ENCODE measurements around the gene SULF2. TPM values are rescaled to one million over a fixed set of nuclear protein-coding genes. Genes with fewer than 3 reads are reported as not detected.

Gene SULF2
- total RNA-seq, 1 experiment from 2014 or later: 495 TPM

DNA sequence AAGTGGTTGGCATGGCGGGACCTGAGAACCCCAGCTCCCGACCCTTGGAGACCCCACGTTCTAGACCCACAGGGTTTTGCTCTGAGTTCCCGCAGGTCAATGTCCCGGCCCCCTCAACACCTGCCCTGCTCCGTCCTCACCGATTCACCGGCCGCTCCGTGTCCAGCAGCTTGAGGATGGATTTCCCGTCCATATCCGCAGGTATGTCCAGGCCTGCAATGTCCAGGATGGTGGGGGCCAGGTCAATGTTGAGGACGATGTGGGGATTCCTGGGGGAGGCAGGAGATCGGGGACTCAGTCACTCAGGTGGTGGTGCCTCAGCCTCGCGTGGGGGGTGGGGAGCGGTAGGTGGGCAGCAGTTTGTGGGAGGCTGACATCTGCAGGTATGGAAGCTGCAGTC lies 106.7 kb downstream of the SULF2 start:
- DNase-seq: no peak
- no peaks in the 10 kb centered on the region for H3K9me3 ChIP-seq (ENCODE audit: insufficient read depth, low read depth)
- TF ChIP-seq, protein P1, sequence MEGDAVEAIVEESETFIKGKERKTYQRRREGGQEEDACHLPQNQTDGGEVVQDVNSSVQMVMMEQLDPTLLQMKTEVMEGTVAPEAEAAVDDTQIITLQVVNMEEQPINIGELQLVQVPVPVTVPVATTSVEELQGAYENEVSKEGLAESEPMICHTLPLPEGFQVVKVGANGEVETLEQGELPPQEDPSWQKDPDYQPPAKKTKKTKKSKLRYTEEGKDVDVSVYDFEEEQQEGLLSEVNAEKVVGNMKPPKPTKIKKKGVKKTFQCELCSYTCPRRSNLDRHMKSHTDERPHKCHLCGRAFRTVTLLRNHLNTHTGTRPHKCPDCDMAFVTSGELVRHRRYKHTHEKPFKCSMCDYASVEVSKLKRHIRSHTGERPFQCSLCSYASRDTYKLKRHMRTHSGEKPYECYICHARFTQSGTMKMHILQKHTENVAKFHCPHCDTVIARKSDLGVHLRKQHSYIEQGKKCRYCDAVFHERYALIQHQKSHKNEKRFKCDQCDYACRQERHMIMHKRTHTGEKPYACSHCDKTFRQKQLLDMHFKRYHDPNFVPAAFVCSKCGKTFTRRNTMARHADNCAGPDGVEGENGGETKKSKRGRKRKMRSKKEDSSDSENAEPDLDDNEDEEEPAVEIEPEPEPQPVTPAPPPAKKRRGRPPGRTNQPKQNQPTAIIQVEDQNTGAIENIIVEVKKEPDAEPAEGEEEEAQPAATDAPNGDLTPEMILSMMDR (conservative IDR thresholded peaks at IDR 0.05): no peak
- TF ChIP-seq EZH2 (IDR thresholded peaks at IDR 0.05; ENCODE audit: low read depth): no peak
- peaks cover 78% of the 10 kb centered on the region for H3K36me3 ChIP-seq (ENCODE audit: low read depth)
- H4K20me1 ChIP-seq (ENCODE audit: insufficient read depth): peaks cover 53% of the 10 kb centered on the region
- no peak overlapping the region for H2AFZ ChIP-seq
- H3K79me2 ChIP-seq (ENCODE audit: low read depth): peaks cover 19% of the 10 kb centered on the region; the same call in 1 of the 2 replicates
- BruUV-seq (replicated peaks): no TSS peak
- H3K4me2 ChIP-seq: no peak overlapping the region
- H3F3A ChIP-seq (ENCODE audit: insufficient read depth, low read depth): peaks cover 88% of the 10 kb centered on the region
- H3K9me2 ChIP-seq (ENCODE audit: insufficient read depth): no peaks in the 10 kb centered on the region
- intact Hi-C loops (cut with micrococcal nuclease; ENCODE audit: unreplicated experiment): loop anchor here (1.0 to 5.0 kb wide), 3 partner anchors 109 to 943 kb away; partner anchors contain the start of gene SULF2
- H3K4me3 ChIP-seq: no peak overlapping the region
- no peak overlapping the region for H3K27ac ChIP-seq
- no peaks in the 10 kb centered on the region for H3K4me1 ChIP-seq (replicated peaks; ENCODE audit: insufficient read depth)
- no peaks in the 10 kb centered on the region for H3K27me3 ChIP-seq (ENCODE audit: insufficient read depth, low read depth)
- ChIA-PET CTCF (interaction anchor here (0.6 to 1.2 kb wide), 2 partner anchors 125 to 617 kb away, joined by 3 to 5 read pairs; no protein-coding TSS in a partner anchor), POLR2A (ENCODE audit: unreplicated experiment) (interaction anchor here (0.7 kb wide), 1 partner anchor 449 kb away, joined by 6 read pairs; no protein-coding TSS in a partner anchor)

DNA sequence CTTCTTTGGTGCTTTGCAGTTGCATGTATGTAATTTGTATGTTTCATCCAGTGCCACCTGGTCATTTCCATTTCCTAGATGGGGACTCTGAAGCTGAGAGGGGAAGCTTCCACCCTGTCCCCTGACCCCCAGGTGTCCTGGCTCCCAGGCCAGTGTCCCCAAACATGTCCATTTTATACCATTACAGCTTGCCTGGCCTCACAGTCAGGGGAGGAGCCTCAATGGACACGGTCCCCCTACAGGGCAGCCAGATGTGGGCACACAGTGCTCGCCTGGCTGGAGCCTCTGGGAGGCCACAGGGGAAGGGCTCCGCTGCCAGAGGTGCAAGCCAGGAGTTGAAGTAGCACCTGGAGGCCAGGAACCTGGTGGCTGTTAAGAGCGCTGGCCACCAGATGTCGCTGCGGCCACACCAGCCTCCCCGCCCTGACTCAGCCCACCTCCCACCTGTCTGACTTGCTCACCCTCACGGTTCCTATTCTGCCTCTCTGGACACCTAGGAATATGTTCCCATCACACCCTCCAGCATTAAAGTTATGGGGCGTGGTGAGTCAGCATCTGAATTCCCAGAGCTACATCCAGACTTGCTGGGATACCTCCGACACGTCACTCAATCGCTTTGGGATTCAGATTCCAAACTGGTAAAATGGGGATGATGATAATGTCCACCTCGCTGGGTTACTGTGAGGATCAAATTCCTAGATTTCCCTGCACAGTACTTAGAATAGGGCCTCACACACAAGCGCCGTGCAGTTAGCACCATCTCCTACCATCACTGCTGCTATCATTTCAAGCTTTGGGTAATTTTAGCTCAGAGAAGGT lies 107.4 kb downstream of the SULF2 start:
- no peak overlapping the region for H3K4me2 ChIP-seq
- intact Hi-C loops (cut with micrococcal nuclease; ENCODE audit: unreplicated experiment): loop anchor here (1.0 to 5.0 kb wide), 3 partner anchors 109 to 943 kb away; partner anchors contain the start of gene SULF2
- peaks cover 88% of the 10 kb centered on the region for H3F3A ChIP-seq (ENCODE audit: insufficient read depth, low read depth)
- TF ChIP-seq EZH2 (IDR thresholded peaks at IDR 0.05; ENCODE audit: low read depth): no peak
- TF ChIP-seq, protein P1 (conservative IDR thresholded peaks at IDR 0.05): peak; percentile 78
- H2AFZ ChIP-seq: no peak overlapping the region
- BruUV-seq (replicated peaks): no TSS peak
- no peaks in the 10 kb centered on the region for H3K27me3 ChIP-seq (ENCODE audit: insufficient read depth, low read depth)
- POLR2A ChIA-PET (ENCODE audit: unreplicated experiment): interaction anchor here (0.7 kb wide), 1 partner anchor 450 kb away, joined by 6 read pairs; no protein-coding TSS in a partner anchor
- no peaks in the 10 kb centered on the region for H3K9me3 ChIP-seq (ENCODE audit: insufficient read depth, low read depth)
- peaks cover 57% of the 10 kb centered on the region for H4K20me1 ChIP-seq (ENCODE audit: insufficient read depth)
- H3K27ac ChIP-seq: no peak overlapping the region
- H3K79me2 ChIP-seq (ENCODE audit: low read depth): peaks cover 19% of the 10 kb centered on the region; the same call in 1 of the 2 replicates
- DNase-seq: peak in 1 of 2 experiments; percentile 77
- H3K4me1 ChIP-seq (replicated peaks; ENCODE audit: insufficient read depth): no peaks in the 10 kb centered on the region
- H3K4me3 ChIP-seq: no peak overlapping the region
- peaks cover 76% of the 10 kb centered on the region for H3K36me3 ChIP-seq (ENCODE audit: low read depth)
- CTCF ChIA-PET: interaction anchor here (0.5 to 1.2 kb wide), 4 partner anchors 125 to 617 kb away, joined by 3 to 7 read pairs (median 4); no protein-coding TSS in a partner anchor
- no peaks in the 10 kb centered on the region for H3K9me2 ChIP-seq (ENCODE audit: insufficient read depth)

DNA sequence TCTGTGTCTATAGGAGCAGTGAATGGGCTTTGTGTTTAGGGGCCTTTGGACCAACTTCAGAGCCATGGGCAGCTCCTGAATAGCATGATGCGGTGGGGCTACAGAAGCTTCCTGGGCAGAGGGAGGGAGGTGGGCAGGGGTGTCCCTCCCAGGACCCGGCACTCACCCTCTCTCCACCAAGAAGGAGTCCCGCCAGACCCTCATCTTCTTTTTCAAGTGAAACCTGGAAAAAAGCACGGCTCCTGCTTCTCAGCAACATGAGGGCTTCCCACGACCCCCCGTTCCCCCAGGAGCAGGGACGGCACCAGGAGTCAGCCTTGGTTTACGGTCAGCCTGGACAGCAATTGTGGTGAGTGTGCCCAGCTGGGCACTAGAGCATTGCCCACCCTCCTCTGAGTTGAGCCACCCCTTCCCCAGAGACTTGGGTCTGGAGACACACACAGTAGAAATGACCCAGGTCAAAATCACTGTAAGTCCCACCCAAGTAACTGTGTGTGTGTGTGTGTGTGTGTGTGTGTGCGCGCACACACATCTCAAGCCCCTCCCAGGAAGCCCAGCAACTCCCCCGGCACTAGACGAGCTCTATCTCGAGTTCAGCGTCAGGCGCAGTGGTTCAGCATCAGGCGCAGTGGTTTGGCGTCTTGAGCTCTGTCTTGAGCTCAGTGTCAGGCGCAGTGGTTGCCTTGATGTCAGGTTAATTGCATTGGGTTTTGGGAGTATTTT lies 108.2 kb downstream of the SULF2 start:
- Histone ChIP-seq H3K4me1 (replicated peaks; ENCODE audit: insufficient read depth) (no peaks in the 10 kb centered on the region), H3K4me2 (no peak overlapping the region), H3K9me3 (ENCODE audit: insufficient read depth, low read depth) (no peaks in the 10 kb centered on the region), H4K20me1 (ENCODE audit: insufficient read depth) (peaks cover 62% of the 10 kb centered on the region), H3F3A (ENCODE audit: insufficient read depth, low read depth) (peaks cover 93% of the 10 kb centered on the region), H2AFZ (no peak overlapping the region), H3K9me2 (ENCODE audit: insufficient read depth) (no peaks in the 10 kb centered on the region), H3K27ac (no peak overlapping the region), H3K4me3 (no peak overlapping the region), H3K27me3 (ENCODE audit: insufficient read depth, low read depth) (no peaks in the 10 kb centered on the region), H3K79me2 (ENCODE audit: low read depth) (peaks cover 19% of the 10 kb centered on the region; the same call in 1 of the 2 replicates), H3K36me3 (ENCODE audit: low read depth) (peaks cover 71% of the 10 kb centered on the region)
- ChIA-PET CTCF (interaction anchor here (0.7 kb wide), 1 partner anchor 389 kb away, joined by 7 read pairs; no protein-coding TSS in a partner anchor), POLR2A (ENCODE audit: unreplicated experiment) (interaction anchor here (0.6 kb wide), 1 partner anchor 184 kb away, joined by 3 read pairs; no protein-coding TSS in a partner anchor)
- BruUV-seq (replicated peaks): no TSS peak
- DNase-seq: no peak
- intact Hi-C loops (cut with micrococcal nuclease; ENCODE audit: unreplicated experiment): loop anchor here (5.0 kb wide), 2 partner anchors 110 to 620 kb away; partner anchors contain the start of gene SULF2
- TF ChIP-seq, protein P1 (conservative IDR thresholded peaks at IDR 0.05): no peak
- TF ChIP-seq EZH2 (IDR thresholded peaks at IDR 0.05; ENCODE audit: low read depth): no peak

All from PC-9 (cell line).